ENCODE data around the gene NPHS2.

DNA sequence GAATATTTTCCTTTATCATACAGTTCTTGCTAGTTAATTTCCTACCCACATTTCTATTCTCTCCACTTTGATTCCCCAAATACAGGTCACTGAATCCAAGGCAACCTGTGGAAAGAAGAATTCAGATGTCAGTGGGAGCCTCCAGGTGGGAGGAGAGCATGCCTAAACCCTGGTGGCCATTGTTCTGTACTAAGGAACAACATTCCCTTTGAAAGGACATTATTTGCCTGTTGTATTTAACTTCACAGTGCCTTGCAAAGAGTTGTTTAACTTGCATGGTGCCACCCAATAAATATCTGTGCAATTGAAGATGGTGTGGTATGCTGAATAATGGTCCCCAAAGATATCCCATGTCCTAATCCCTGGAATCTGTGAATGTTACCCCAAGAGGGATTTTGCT, 21.3 kb downstream of the NPHS2 start:
- TF ChIP-seq POLR2A (IDR thresholded peaks at IDR 0.05; ENCODE audit: low read depth, low read length) = no peak
- TF ChIP-seq, protein P1, sequence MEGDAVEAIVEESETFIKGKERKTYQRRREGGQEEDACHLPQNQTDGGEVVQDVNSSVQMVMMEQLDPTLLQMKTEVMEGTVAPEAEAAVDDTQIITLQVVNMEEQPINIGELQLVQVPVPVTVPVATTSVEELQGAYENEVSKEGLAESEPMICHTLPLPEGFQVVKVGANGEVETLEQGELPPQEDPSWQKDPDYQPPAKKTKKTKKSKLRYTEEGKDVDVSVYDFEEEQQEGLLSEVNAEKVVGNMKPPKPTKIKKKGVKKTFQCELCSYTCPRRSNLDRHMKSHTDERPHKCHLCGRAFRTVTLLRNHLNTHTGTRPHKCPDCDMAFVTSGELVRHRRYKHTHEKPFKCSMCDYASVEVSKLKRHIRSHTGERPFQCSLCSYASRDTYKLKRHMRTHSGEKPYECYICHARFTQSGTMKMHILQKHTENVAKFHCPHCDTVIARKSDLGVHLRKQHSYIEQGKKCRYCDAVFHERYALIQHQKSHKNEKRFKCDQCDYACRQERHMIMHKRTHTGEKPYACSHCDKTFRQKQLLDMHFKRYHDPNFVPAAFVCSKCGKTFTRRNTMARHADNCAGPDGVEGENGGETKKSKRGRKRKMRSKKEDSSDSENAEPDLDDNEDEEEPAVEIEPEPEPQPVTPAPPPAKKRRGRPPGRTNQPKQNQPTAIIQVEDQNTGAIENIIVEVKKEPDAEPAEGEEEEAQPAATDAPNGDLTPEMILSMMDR (IDR thresholded peaks at IDR 0.05; ENCODE audit: extremely low read depth in 1 of 2, insufficient read depth in 1 of 2, low read depth in 1 of 2, low read length in 2 of 2) = no peak
- no peak for TF ChIP-seq EZH2 (IDR thresholded peaks at IDR 0.05; ENCODE audit: borderline replicate concordance, low read depth, low read length, severe bottlenecking)
- no peak for TF ChIP-seq POLR2AphosphoS5 (IDR thresholded peaks at IDR 0.05; ENCODE audit: insufficient read depth, low read depth, low read length)
- no peak for TF ChIP-seq JUN (IDR thresholded peaks at IDR 0.05; ENCODE audit: borderline replicate concordance, insufficient read depth, insufficient read length, low read depth)
